Measurements from ENCODE around the gene INTS3. TPM values are rescaled to one million over a fixed set of nuclear protein-coding genes. Genes with fewer than 3 reads are reported as not detected.
A peak's percentile ranks its signal among the peaks of the same experiment; 100 is the strongest.

INTS3 gene
- total RNA-seq, 4 donors from 2014 or later: 31.4 to 55.3 (median 43.5) TPM

DNA sequence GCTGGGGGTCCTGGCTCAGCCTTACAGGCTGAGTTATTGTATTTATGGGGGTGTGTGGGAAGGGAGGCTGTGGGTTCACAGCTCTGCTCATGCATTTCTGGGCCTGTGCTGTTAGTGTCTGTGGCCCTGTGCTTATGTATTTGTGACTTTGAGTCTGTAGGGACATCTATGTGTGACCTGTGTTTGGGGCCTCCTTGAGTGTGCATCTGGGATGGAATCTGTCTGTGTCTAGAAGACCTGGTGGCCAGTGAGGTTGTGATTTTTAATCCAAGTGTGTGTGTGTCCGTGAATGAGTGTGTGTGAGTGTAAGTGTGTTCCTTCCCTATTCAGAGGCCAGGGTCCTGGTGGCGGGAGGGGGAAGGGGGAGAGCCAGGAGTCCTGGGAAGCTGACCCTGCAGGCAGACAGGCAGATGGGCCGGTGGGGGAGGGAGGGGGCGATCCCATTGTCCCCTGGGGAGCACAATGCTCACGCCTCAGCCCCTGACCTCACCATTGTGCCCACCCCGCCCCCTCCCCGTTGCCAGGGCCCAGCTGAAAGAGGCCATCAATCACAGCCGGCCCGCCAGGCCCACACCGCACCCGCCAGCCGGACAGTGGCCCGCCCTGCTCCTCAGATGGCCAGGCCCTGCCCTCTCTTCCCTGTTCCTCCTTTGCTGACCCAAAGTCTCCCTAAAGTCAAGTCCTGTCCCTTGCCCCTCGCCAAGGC is 66.9 kb downstream of the INTS3 start:
- no peak for TF ChIP-seq POLR2A (IDR thresholded peaks at IDR 0.05)
- TF ChIP-seq, protein P1, sequence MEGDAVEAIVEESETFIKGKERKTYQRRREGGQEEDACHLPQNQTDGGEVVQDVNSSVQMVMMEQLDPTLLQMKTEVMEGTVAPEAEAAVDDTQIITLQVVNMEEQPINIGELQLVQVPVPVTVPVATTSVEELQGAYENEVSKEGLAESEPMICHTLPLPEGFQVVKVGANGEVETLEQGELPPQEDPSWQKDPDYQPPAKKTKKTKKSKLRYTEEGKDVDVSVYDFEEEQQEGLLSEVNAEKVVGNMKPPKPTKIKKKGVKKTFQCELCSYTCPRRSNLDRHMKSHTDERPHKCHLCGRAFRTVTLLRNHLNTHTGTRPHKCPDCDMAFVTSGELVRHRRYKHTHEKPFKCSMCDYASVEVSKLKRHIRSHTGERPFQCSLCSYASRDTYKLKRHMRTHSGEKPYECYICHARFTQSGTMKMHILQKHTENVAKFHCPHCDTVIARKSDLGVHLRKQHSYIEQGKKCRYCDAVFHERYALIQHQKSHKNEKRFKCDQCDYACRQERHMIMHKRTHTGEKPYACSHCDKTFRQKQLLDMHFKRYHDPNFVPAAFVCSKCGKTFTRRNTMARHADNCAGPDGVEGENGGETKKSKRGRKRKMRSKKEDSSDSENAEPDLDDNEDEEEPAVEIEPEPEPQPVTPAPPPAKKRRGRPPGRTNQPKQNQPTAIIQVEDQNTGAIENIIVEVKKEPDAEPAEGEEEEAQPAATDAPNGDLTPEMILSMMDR (IDR thresholded peaks at IDR 0.05): no peak
- no peak for ATAC-seq
- no peak overlapping the region for H3K4me3 ChIP-seq
- H3K27me3 ChIP-seq: no peaks in the 10 kb centered on the region
- H3K36me3 ChIP-seq: peaks cover 0 to 6% of the 10 kb centered on the region in 2 donors
- no peaks in the 10 kb centered on the region for H3K9me3 ChIP-seq
- H3K27ac ChIP-seq: no peak overlapping the region
- WGBS, 2 donors (ENCODE audit: low coverage in 1 of 2): 55% methylated on average over 4 of the region's 14 CpGs; no CpG with 5 or more reads in 1 of the 2 donors
- H3K4me1 ChIP-seq: peaks cover 0 to 23% (median 2%) of the 10 kb centered on the region in 3 donors

DNA sequence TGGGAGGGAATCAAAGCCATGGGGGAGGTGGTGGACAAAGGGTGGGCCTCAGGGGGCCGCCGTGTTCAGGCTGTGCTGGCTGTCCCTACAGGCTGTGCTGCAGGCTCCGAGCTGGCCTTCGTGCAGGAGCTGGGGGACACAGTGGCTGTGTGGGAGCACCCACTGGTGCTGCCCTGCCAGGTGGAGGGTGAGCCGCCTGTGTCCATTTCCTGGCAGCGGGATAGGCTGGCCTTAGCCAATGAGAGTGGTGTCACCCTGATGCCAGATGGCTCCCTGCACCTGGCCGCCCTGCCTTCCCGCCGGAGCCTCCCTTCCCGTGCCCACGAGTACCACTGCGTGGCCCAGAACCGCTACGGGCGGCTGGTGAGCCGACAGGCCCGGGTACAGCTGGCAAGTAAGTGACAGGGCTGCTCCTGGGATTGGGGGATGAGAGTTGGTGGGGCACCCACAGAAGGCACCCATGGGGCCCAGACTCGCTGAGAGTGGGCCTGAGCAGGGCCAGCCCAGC is 67.5 kb downstream of the INTS3 start:
- no peak overlapping the region for H3K27ac ChIP-seq
- H3K4me1 ChIP-seq: peaks cover 0 to 17% (median 0%) of the 10 kb centered on the region in 3 donors
- H3K36me3 ChIP-seq: peaks cover 0 to 11% of the 10 kb centered on the region in 2 donors
- no peak for ATAC-seq
- no peaks in the 10 kb centered on the region for H3K9me3 ChIP-seq
- no peak for TF ChIP-seq EP300 (IDR thresholded peaks at IDR 0.05)
- TF ChIP-seq POLR2AphosphoS5 (IDR thresholded peaks at IDR 0.05): no peak
- TF ChIP-seq, protein P1 (IDR thresholded peaks at IDR 0.05): no peak
- TF ChIP-seq POLR2A (IDR thresholded peaks at IDR 0.05): no peak
- no CpG with 5 or more reads among the region's 18 CpGs for WGBS, 2 donors (ENCODE audit: low coverage in 1 of 2)
- H3K27me3 ChIP-seq: no peaks in the 10 kb centered on the region
- H3K4me3 ChIP-seq: no peak overlapping the region

- ATAC-seq: no peak
- Histone ChIP-seq H3K9me3 (no peaks in the 10 kb centered on the region), H3K4me3 (no peak overlapping the region), H3K27ac (no peak overlapping the region), H3K36me3 (peaks cover 0 to 11% of the 10 kb centered on the region in 2 donors), H3K27me3 (no peaks in the 10 kb centered on the region), H3K4me1 (peaks cover 0 to 9% (median 0%) of the 10 kb centered on the region in 3 donors)
- 90% methylated on average over 2 of the region's 9 CpGs; no CpG with 5 or more reads in 1 of the 2 donors for WGBS, 2 donors (ENCODE audit: low coverage in 1 of 2)
- TF ChIP-seq POLR2A (IDR thresholded peaks at IDR 0.05) (no peak), POLR2AphosphoS5 (IDR thresholded peaks at IDR 0.05) (no peak), EP300 (IDR thresholded peaks at IDR 0.05) (no peak)
- TF ChIP-seq, protein P1 (IDR thresholded peaks at IDR 0.05): no peak
Measured at GRCh38 chr1:153795934-153796785, 68.3 kb downstream of the INTS3 start.

- Histone ChIP-seq H3K27me3 (no peaks in the 10 kb centered on the region), H3K9me3 (no peaks in the 10 kb centered on the region), H3K4me3 (no peak overlapping the region), H3K36me3 (peaks cover 0 to 11% of the 10 kb centered on the region in 2 donors), H3K4me1 (peaks cover 0 to 4% (median 0%) of the 10 kb centered on the region in 3 donors), H3K27ac (no peak overlapping the region)
- ATAC-seq: peak; percentile 66
- TF ChIP-seq EP300 (IDR thresholded peaks at IDR 0.05): no peak
- TF ChIP-seq POLR2A (IDR thresholded peaks at IDR 0.05): no peak
- no peak for TF ChIP-seq POLR2AphosphoS5 (IDR thresholded peaks at IDR 0.05)
- TF ChIP-seq, protein P1 (IDR thresholded peaks at IDR 0.05): peak in 3 of 4 experiments; percentile 91
- WGBS, 2 donors (ENCODE audit: low coverage in 1 of 2): 45 to 46% methylated on average over 5 to 14 of the region's 26 CpGs
Measured at GRCh38 chr1:153796786-153797659, 69.2 kb downstream of the INTS3 start.

All from gastroesophageal sphincter (tissue), 4 donors.